HG03565 (cell line): Measurements from ENCODE around the gene TAS2R39.

ENCODE experiments used
- ATAC-seq: cut with Tn5 transposase; IDR thresholded peaks from one replicate; pipeline ENCODE4 v1.9.1; 2021; ENCODE audit warnings: mild to moderate bottlenecking, moderate library complexity; ENCODE audit not compliant: unreplicated experiment

The TAS2R39 gene

GRCh38 chr7:143214789-143215679 is 31.8 kb downstream of the TAS2R39 start:
- peak; percentile 93 for ATAC-seq

DNA sequence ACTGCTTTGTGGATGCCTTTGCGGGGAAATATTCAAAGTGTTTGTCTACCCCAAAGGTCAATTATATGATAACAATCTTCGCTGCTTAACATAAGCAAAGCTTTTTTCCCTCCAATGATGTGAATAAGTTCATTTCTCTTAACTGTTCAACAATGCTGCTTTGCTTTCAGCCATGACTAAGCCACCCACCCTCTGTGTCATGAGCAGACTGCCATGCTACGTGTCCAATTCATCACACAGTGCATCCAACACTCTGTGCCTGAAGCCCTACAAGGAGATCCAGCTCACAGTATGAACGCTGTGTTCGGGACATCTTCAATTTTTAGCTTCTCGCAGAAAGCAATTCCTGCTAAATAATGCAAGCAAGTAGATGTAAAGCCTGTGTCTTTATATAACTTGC is 32.9 kb downstream of the TAS2R39 start:
- no peak for ATAC-seq

- no peak for ATAC-seq
Measured at GRCh38 chr7:143216686-143217085, 33.5 kb downstream of the TAS2R39 start.

- ATAC-seq, result no peak
Measured at GRCh38 chr7:143217806-143218205, 34.6 kb downstream of the TAS2R39 start.

DNA sequence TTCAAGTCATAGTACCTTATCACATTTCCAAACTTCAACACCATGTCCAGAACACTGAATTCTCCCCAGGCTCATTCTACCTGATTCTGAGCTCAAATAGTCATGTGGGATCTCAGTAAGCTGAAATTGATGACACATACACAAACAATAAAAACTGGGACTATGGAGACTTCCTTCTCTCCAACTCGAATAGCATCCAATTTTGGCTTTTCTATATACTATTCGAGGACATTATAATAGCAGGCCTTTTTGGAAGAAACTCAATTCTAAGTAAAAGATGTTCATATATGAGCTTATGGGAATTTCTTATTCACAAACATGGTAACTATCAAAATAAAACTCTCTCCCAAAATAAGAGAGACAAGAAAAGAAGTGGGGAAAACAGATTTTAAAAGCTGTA is 38.1 kb downstream of the TAS2R39 start:
- ATAC-seq, result no peak

- no peak for ATAC-seq
Measured at GRCh38 chr7:143221737-143222136, 38.5 kb downstream of the TAS2R39 start, which contains the start of gene TAS2R40. TAS2R40 (plus strand) TSS chr7:143222037; CDS start chr7:143222079, 42 bp downstream.

DNA sequence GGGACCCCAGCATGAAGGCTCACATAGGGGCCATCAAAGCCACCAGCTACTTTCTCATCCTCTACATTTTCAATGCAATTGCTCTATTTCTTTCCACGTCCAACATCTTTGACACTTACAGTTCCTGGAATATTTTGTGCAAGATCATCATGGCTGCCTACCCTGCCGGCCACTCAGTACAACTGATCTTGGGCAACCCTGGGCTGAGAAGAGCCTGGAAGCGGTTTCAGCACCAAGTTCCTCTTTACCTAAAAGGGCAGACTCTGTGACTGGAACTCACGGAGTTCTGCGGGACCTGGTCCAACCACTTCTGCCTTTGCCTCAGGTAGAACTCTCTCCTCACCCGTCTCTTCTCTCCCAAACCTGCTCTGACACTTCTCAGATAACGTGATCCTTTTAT is 39.6 kb downstream of the TAS2R39 start:
- no peak for ATAC-seq

DNA sequence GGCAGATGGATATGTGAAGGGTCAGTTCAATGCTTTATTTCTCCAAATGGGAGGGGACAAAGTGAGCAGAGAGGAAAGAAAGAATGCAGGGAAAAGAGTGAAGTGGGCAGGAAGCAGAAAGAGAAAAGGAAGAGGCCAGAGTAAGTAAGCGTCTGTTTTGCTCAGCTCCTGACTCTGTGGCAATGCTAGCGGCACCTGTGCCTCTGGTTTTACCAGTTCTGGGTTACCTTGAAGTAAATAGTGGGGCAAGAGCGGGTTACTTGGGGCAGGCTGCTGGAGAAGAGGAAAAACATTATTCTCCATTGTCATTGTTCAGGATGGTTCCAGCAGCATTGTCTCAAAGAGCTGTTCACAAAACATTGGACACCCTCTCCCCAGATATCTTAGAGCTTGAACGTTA is 40.6 kb downstream of the TAS2R39 start:
- no peak for ATAC-seq

DNA sequence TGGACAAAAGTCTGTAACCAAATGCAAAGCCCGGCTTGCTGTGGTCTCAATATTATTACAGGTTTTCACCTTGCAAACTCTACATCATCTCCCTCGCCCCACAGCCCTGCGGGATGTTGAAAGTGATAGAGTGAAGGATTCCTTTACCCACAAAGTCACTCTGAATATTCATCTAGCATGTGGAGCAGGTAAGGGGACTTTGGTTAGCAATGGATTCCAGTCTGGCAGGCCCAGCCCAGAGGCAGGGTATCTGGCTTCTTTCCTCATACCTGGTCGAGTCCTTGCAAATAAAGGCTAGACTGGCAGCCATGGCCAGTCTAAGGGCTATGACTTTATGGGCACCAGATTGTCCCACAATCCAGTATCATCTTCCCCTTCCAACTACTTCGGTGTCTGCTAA is 41.8 kb downstream of the TAS2R39 start:
- no peak for ATAC-seq

- no peak for ATAC-seq
Measured at GRCh38 chr7:143227806-143228205, 44.6 kb downstream of the TAS2R39 start.

- ATAC-seq, result no peak
Measured at GRCh38 chr7:143229054-143229790, 46.0 kb downstream of the TAS2R39 start.

DNA sequence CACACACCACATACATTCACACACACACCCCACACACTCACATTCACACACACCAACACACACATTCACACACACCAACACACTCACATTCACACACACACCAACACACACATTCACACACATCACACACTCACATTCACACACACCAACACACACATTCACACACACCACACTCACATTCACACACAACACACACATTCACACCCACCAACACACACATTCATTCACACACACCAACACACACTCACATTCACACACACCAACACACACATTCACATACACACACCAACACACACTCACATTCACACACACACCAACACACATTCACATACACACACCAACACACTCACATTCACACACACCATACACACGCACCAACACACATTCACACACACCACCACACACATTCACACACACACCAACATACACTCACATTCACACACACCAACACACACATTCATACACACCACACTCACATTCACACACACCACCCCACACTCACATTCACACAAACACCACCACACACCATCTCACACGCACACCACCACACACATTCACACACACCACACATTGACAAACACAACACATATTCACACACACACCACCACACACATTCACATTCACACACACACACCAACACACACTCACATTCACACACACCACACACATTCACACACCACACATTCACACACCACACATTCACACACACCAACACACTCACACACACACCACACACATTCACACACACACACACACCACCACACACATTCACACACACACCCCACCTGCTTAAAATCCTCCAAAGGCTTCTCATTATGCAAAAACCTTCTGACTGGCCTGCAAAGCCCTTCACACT is 47.6 kb downstream of the TAS2R39 start:
- no peak for ATAC-seq
